Neural cell (in vitro differentiated cells): ENCODE measurements around the gene DBH.

ENCODE experiments used
- CTCF ChIP-seq: fragments of 450-650 bp; IDR thresholded peaks from 2 replicates; pipeline ENCODE4 v1.5.1; 2014; ENCODE audit warnings: antibody characterized with exemption, mild to moderate bottlenecking, moderate library complexity; ENCODE audit not compliant: poor library complexity, severe bottlenecking
- EZH2 ChIP-seq: fragments of 200-600, 300-800 bp; shearing (Covaris generic), sonication (generic); IDR thresholded peaks from 2 replicates; pipeline ENCODE4 v1.6.1; 2014; ENCODE audit warnings: antibody characterized with exemption, low read length, borderline replicate concordance, mild to moderate bottlenecking; ENCODE audit not compliant: insufficient read depth, poor library complexity, severe bottlenecking
- RAD21 ChIP-seq: fragments of 450-650 bp; conservative IDR thresholded peaks from 2 replicates; pipeline ENCODE4 v1.6.1; 2014; ENCODE audit warnings: antibody characterized with exemption, mild to moderate bottlenecking, moderate library complexity
- TAF1 ChIP-seq: IDR thresholded peaks from 2 replicates; pipeline ENCODE4 v1.6.1; 2012; ENCODE audit warnings: low read depth

- TF ChIP-seq CTCF (no peak), EZH2 (no peak), TAF1 (no peak), RAD21 (no peak)
Measured at GRCh38 chr9:133701321-133701980, 65.3 kb downstream of the DBH start.
